WTC11 (cell line): Measurements from ENCODE around the gene PARM1.

Source experiments
- CREB1 ChIP-seq: sonication (generic); formaldehyde crosslinking; IDR thresholded peaks from 2 replicates; pipeline ENCODE4 v1.8.0; 2023; ENCODE audit warnings: mild to moderate bottlenecking, missing genetic modification reagents
- CTCF ChIP-seq: fragments of 200-600 bp; IDR thresholded peaks from 2 replicates; pipeline ENCODE4 v1.8.0; 2022; ENCODE audit warnings: antibody characterized with exemption
- FOXJ3 ChIP-seq: sonication (generic); formaldehyde crosslinking; IDR thresholded peaks from 2 replicates; pipeline ENCODE4 v1.9.0; 2021; ENCODE audit warnings: missing genetic modification reagents, mild to moderate bottlenecking, borderline replicate concordance
- FOXK1 ChIP-seq: sonication (generic); formaldehyde crosslinking; IDR thresholded peaks from 2 replicates; pipeline ENCODE4 v1.8.0; 2022; ENCODE audit warnings: mild to moderate bottlenecking, moderate library complexity, missing genetic modification reagents
- FOXP1 ChIP-seq: sonication (generic); formaldehyde crosslinking; IDR thresholded peaks from 2 replicates; pipeline ENCODE4 v1.8.0; 2022; ENCODE audit warnings: missing genetic modification reagents, mild to moderate bottlenecking, moderate library complexity, borderline replicate concordance
- FOXP4 ChIP-seq: sonication (generic); formaldehyde crosslinking; IDR thresholded peaks from 2 replicates; pipeline ENCODE4 v1.8.0; 2022; ENCODE audit warnings: mild to moderate bottlenecking, missing genetic modification reagents
- RELA ChIP-seq: sonication (generic); formaldehyde crosslinking; IDR thresholded peaks from 2 replicates; pipeline ENCODE4 v1.8.1; 2022; ENCODE audit warnings: missing genetic modification reagents, mild to moderate bottlenecking, borderline replicate concordance
- SMAD3 ChIP-seq: sonication (generic); formaldehyde crosslinking; IDR thresholded peaks from 2 replicates; pipeline ENCODE4 v1.8.0; 2022; ENCODE audit warnings: missing genetic modification reagents, mild to moderate bottlenecking, borderline replicate concordance
- TP53 ChIP-seq: sonication (generic); formaldehyde crosslinking; IDR thresholded peaks from 2 replicates; pipeline ENCODE4 v1.8.1; 2023; ENCODE audit warnings: mild to moderate bottlenecking, missing genetic modification reagents
- ZNF317 ChIP-seq: sonication (generic); formaldehyde crosslinking; IDR thresholded peaks from 2 replicates; pipeline ENCODE4 v1.8.1; 2023; ENCODE audit warnings: low read depth, mild to moderate bottlenecking, moderate library complexity, missing genetic modification reagents, borderline replicate concordance

GRCh38 chr4:74971862-74972261, 38.9 kb downstream of the PARM1 start:
- TF ChIP-seq FOXJ3 (CRISPR knock-in tag) (no peak), CTCF (no peak), FOXP1 (CRISPR knock-in tag) (no peak), CREB1 (CRISPR knock-in tag) (no peak), SMAD3 (CRISPR knock-in tag) (no peak), RELA (CRISPR knock-in tag) (no peak), FOXP4 (CRISPR knock-in tag) (no peak), ZNF317 (CRISPR knock-in tag) (no peak), FOXK1 (CRISPR knock-in tag) (no peak), TP53 (CRISPR knock-in tag) (no peak)
